GM18907 (cell line): ENCODE measurements around the gene LAMTOR2.
"Not testable (repeated sequence)": the region's sequence is repeated elsewhere in the genome, so short reads cannot be mapped to it uniquely, and the experiment has no call there.

Source experiments
- ATAC-seq: cut with Tn5 transposase; IDR thresholded peaks from one replicate; pipeline ENCODE4 v1.9.1; 2021; ENCODE audit warnings: mild to moderate bottlenecking, moderate library complexity; ENCODE audit not compliant: unreplicated experiment

LAMTOR2 gene

GRCh38 chr1:156051011-156051725, 3.4 kb upstream of the LAMTOR2 start:
- no peak for ATAC-seq

GRCh38 chr1:156052862-156053767, 1.5 kb upstream of the LAMTOR2 start:
- ATAC-seq: no peak

- peak; percentile 43 for ATAC-seq
Observed at GRCh38 chr1:156053768-156054499, 648 bp upstream of the LAMTOR2 start, which contains the start of gene UBQLN4. Gene UBQLN4, minus strand, starts transcription at chr1:156053798. Its CDS starts 97 bp downstream, at chr1:156053701.

GRCh38 chr1:156055281-156056048, 883 bp downstream of the LAMTOR2 start:
- no peak for ATAC-seq

- ATAC-seq: no peak
Observed at GRCh38 chr1:156056326-156056849, 1.8 kb downstream of the LAMTOR2 start.

GRCh38 chr1:156060937-156061636, 6.5 kb downstream of the LAMTOR2 start, which contains the start of gene RAB25:
Gene RAB25, plus strand, starts transcription at chr1:156061160. Its CDS starts 241 bp downstream, at chr1:156061401.
- no peak for ATAC-seq

- no peak for ATAC-seq
Observed at GRCh38 chr1:156062189-156062588, 7.6 kb downstream of the LAMTOR2 start.

GRCh38 chr1:156063997-156064285, 9.4 kb downstream of the LAMTOR2 start:
- ATAC-seq: no peak

- ATAC-seq: no peak
Observed at GRCh38 chr1:156064615-156065014, 10.0 kb downstream of the LAMTOR2 start.

GRCh38 chr1:156065212-156065611, 10.6 kb downstream of the LAMTOR2 start:
- ATAC-seq: no peak

GRCh38 chr1:156065871-156066270, 11.3 kb downstream of the LAMTOR2 start:
- ATAC-seq: no peak

GRCh38 chr1:156067262-156067661, 12.7 kb downstream of the LAMTOR2 start:
- ATAC-seq: no peak

- no peak for ATAC-seq
Observed at GRCh38 chr1:156069490-156070455, 15.2 kb downstream of the LAMTOR2 start.

GRCh38 chr1:156070548-156070947, 16.0 kb downstream of the LAMTOR2 start:
- ATAC-seq: no peak

- ATAC-seq: not testable (repeated sequence)
Observed at GRCh38 chr1:156071332-156071816, 16.8 kb downstream of the LAMTOR2 start.

- ATAC-seq: no peak
Observed at GRCh38 chr1:156072251-156072650, 17.7 kb downstream of the LAMTOR2 start.

- ATAC-seq: no peak
Observed at GRCh38 chr1:156073110-156073687, 18.6 kb downstream of the LAMTOR2 start.

- no peak for ATAC-seq
Observed at GRCh38 chr1:156073740-156074139, 19.2 kb downstream of the LAMTOR2 start.
